Naive thymus-derived CD8-positive, alpha-beta T cell (primary cell): ENCODE measurements around the gene UCK2. TPM values are rescaled to one million over a fixed set of nuclear protein-coding genes. Genes with fewer than 3 reads are reported as not detected.

Experiments used
- ATAC-seq, 2 donors: fragments of 150-1000 bp; cut with Tn5 transposase in 1 of 2; sonication (Bioruptor Pico), chemical (Tn5 transposase) in 1 of 2; 1 replicate in 1 of 2; 2 replicates in 1 of 2; pipeline ENCODE4 v1.10.0; 2021; ENCODE audit warnings: mild to moderate bottlenecking in 2 of 2, moderate library complexity in 2 of 2
- POLR2A ChIA-PET: fragments of 350-600 bp; sonication (Branson Sonifier 250); formaldehyde crosslinking; loops from one replicate; lab custom pipeline; 2021; ENCODE audit warnings: antibody characterized with exemption; lab: Charles Lee
- DNase-seq, 10 donors: peaks; one replicate each; pipeline versions ENCODE4 v3.0.0 to v3.0.0-alpha.2; 2020 to 2022
- H3K27ac Mint-ChIP-seq, 10 donors: one replicate each; pipeline ENCODE4 v1.8.0; 2020 to 2022; ENCODE audit warnings: mild to moderate bottlenecking in 10 of 10, mixed read lengths in 10 of 10, moderate library complexity in 4 of 10, inconsistent platforms in 1 of 10
- H3K27me3 Mint-ChIP-seq, 5 donors: one replicate each; pipeline ENCODE4 v1.8.0; 2021 to 2022; ENCODE audit warnings: mixed read lengths in 5 of 5
- H3K36me3 Mint-ChIP-seq, 3 donors: one replicate each; pipeline ENCODE4 v1.8.0; 2020 to 2022; ENCODE audit warnings: mixed read lengths in 3 of 3, mild to moderate bottlenecking in 2 of 3, inconsistent platforms in 1 of 3
- H3K4me1 Mint-ChIP-seq, 4 donors: one replicate each; pipeline ENCODE4 v1.8.0; 2021 to 2022; ENCODE audit warnings: mixed read lengths in 4 of 4
- H3K4me3 Mint-ChIP-seq, 10 donors: one replicate each; pipeline ENCODE4 v1.8.0; 2020 to 2022; ENCODE audit warnings: mild to moderate bottlenecking in 10 of 10, mixed read lengths in 10 of 10, moderate library complexity in 6 of 10, inconsistent platforms in 1 of 10
- H3K9me3 Mint-ChIP-seq, 9 donors: one replicate each; pipeline ENCODE4 v1.8.0; 2020 to 2022; ENCODE audit warnings: mixed read lengths in 9 of 9, mild to moderate bottlenecking in 3 of 9, inconsistent platforms in 1 of 9, moderate library complexity in 1 of 9
- polyA plus RNA-seq, 3 donors: library from polyadenylated mRNA; unstranded; fragments of 300-500 nt; fragmentation: Illumina TruSeq; gene quantifications; one replicate each; pipeline ENCODE4 v1.2.3, GENCODE V29; 2021
- total RNA-seq, 8 experiments: library from RNA in 2 of 8; stranded (reverse) in 2 of 8; gene quantifications; one replicate each; pipeline ENCODE4 v1.2.3 and lab custom pipeline; 2021 to 2026

Gene UCK2
- total and polyA plus RNA-seq, 5 experiments from 2014 or later = 1.1 to 5.3 (median 2.3) TPM

- POLR2A ChIA-PET = no interaction called here
- Mint-ChIP-seq H3K9me3 (no peaks in the 10 kb centered on the region), H3K4me1 (peaks cover 0 to 5% (median 2%) of the 10 kb centered on the region in 4 donors), H3K36me3 (no peaks in the 10 kb centered on the region), H3K27ac (no peak overlapping the region), H3K4me3 (no peak overlapping the region), H3K27me3 (peaks cover 0 to 4% (median 0%) of the 10 kb centered on the region in 5 donors)
- ATAC-seq = no peak
- no peak for DNase-seq
Observed at GRCh38 chr1:165915932-165916348, 88.5 kb downstream of the UCK2 start.

- DNase-seq (no peak), ATAC-seq (no peak)
- POLR2A ChIA-PET = no interaction called here
- Mint-ChIP-seq H3K4me1 (peaks cover 0 to 5% (median 2%) of the 10 kb centered on the region in 4 donors), H3K27me3 (peaks cover 0 to 4% (median 0%) of the 10 kb centered on the region in 5 donors), H3K36me3 (no peaks in the 10 kb centered on the region), H3K4me3 (no peak overlapping the region), H3K9me3 (no peaks in the 10 kb centered on the region), H3K27ac (no peak overlapping the region)
Observed at GRCh38 chr1:165917166-165917565, 89.8 kb downstream of the UCK2 start.

GRCh38 chr1:165924117-165924516 lies 96.7 kb downstream of the UCK2 start:
- H3K27ac Mint-ChIP-seq = no peak overlapping the region
- H3K9me3 Mint-ChIP-seq = no peaks in the 10 kb centered on the region
- no peaks in the 10 kb centered on the region for H3K36me3 Mint-ChIP-seq
- H3K27me3 Mint-ChIP-seq = peaks cover 20 to 43% (median 26%) of the 10 kb centered on the region in 5 donors
- H3K4me3 Mint-ChIP-seq = no peak overlapping the region
- ATAC-seq = no peak
- DNase-seq = no peak
- POLR2A ChIA-PET = no interaction called here
- H3K4me1 Mint-ChIP-seq = peaks cover 0 to 4% (median 0%) of the 10 kb centered on the region in 4 donors

- POLR2A ChIA-PET = no interaction called here
- H3K9me3 Mint-ChIP-seq = no peaks in the 10 kb centered on the region
- no peak for ATAC-seq
- no peaks in the 10 kb centered on the region for H3K36me3 Mint-ChIP-seq
- no peak for DNase-seq
- no peak overlapping the region for H3K4me3 Mint-ChIP-seq
- H3K27me3 Mint-ChIP-seq = peaks cover 23 to 44% (median 24%) of the 10 kb centered on the region in 5 donors
- no peak overlapping the region for H3K27ac Mint-ChIP-seq
- peaks cover 0 to 4% (median 0%) of the 10 kb centered on the region in 4 donors for H3K4me1 Mint-ChIP-seq
Observed at GRCh38 chr1:165925498-165926079, 98.2 kb downstream of the UCK2 start.

GRCh38 chr1:165927169-165927568 lies 99.8 kb downstream of the UCK2 start:
- Mint-ChIP-seq H3K36me3 (no peaks in the 10 kb centered on the region), H3K4me1 (peaks cover 0 to 4% (median 0%) of the 10 kb centered on the region in 4 donors), H3K4me3 (no peak overlapping the region), H3K9me3 (no peaks in the 10 kb centered on the region), H3K27ac (no peak overlapping the region), H3K27me3 (peaks cover 22 to 60% (median 37%) of the 10 kb centered on the region in 5 donors)
- no peak for ATAC-seq
- DNase-seq = no peak
- POLR2A ChIA-PET = no interaction called here

- no peak overlapping the region for H3K27ac Mint-ChIP-seq
- DNase-seq (peak in 6 of 10 donors; percentile 17 to 30 (median 22)), ATAC-seq (peak in 1 of 2 donors; percentile 46)
- H3K36me3 Mint-ChIP-seq = no peaks in the 10 kb centered on the region
- H3K4me3 Mint-ChIP-seq = no peak overlapping the region
- no peaks in the 10 kb centered on the region for H3K9me3 Mint-ChIP-seq
- peaks cover 20 to 58% (median 37%) of the 10 kb centered on the region in 5 donors for H3K27me3 Mint-ChIP-seq
- POLR2A ChIA-PET = no interaction called here
- H3K4me1 Mint-ChIP-seq = peaks cover 0 to 4% (median 0%) of the 10 kb centered on the region in 4 donors
Observed at GRCh38 chr1:165928075-165928731, 100.8 kb downstream of the UCK2 start.

GRCh38 chr1:165930961-165931360 lies 103.5 kb downstream of the UCK2 start:
- Mint-ChIP-seq H3K9me3 (no peaks in the 10 kb centered on the region), H3K36me3 (no peaks in the 10 kb centered on the region), H3K27me3 (peaks cover 8 to 34% (median 32%) of the 10 kb centered on the region in 5 donors), H3K4me1 (peaks cover 0 to 4% (median 0%) of the 10 kb centered on the region in 4 donors), H3K4me3 (no peak overlapping the region), H3K27ac (no peak overlapping the region)
- DNase-seq (no peak), ATAC-seq (no peak)
- POLR2A ChIA-PET = no interaction called here

- H3K27ac Mint-ChIP-seq = no peak overlapping the region
- no peaks in the 10 kb centered on the region for H3K36me3 Mint-ChIP-seq
- POLR2A ChIA-PET = no interaction called here
- DNase-seq (no peak), ATAC-seq (no peak)
- no peak overlapping the region for H3K4me3 Mint-ChIP-seq
- H3K4me1 Mint-ChIP-seq = no peaks in the 10 kb centered on the region
- no peaks in the 10 kb centered on the region for H3K9me3 Mint-ChIP-seq
- peaks cover 1 to 24% (median 16%) of the 10 kb centered on the region in 5 donors for H3K27me3 Mint-ChIP-seq
Observed at GRCh38 chr1:165933446-165934170, 106.2 kb downstream of the UCK2 start.

GRCh38 chr1:165936542-165936941 lies 109.1 kb downstream of the UCK2 start:
- Mint-ChIP-seq H3K9me3 (no peaks in the 10 kb centered on the region), H3K27me3 (peaks cover 3 to 14% (median 6%) of the 10 kb centered on the region in 5 donors), H3K36me3 (no peaks in the 10 kb centered on the region), H3K27ac (no peak overlapping the region), H3K4me1 (no peaks in the 10 kb centered on the region), H3K4me3 (no peak overlapping the region)
- DNase-seq = no peak
- POLR2A ChIA-PET = no interaction called here
- no peak for ATAC-seq

GRCh38 chr1:165937829-165938228 lies 110.4 kb downstream of the UCK2 start:
- Mint-ChIP-seq H3K27ac (no peak overlapping the region), H3K36me3 (no peaks in the 10 kb centered on the region), H3K27me3 (peaks cover 7 to 18% (median 9%) of the 10 kb centered on the region in 5 donors), H3K4me1 (no peaks in the 10 kb centered on the region), H3K4me3 (no peak overlapping the region), H3K9me3 (no peaks in the 10 kb centered on the region)
- POLR2A ChIA-PET = no interaction called here
- ATAC-seq (no peak), DNase-seq (no peak)

- ATAC-seq (no peak), DNase-seq (no peak)
- Mint-ChIP-seq H3K27ac (no peak overlapping the region), H3K27me3 (peaks cover 5 to 17% (median 13%) of the 10 kb centered on the region in 5 donors), H3K36me3 (no peaks in the 10 kb centered on the region), H3K9me3 (no peaks in the 10 kb centered on the region), H3K4me1 (no peaks in the 10 kb centered on the region), H3K4me3 (no peak overlapping the region)
- POLR2A ChIA-PET = no interaction called here
Observed at GRCh38 chr1:165938844-165939243, 111.4 kb downstream of the UCK2 start.

GRCh38 chr1:165941531-165941930 lies 114.1 kb downstream of the UCK2 start:
- H3K27me3 Mint-ChIP-seq = peaks cover 5 to 14% (median 11%) of the 10 kb centered on the region in 5 donors
- ATAC-seq (no peak), DNase-seq (no peak)
- H3K4me1 Mint-ChIP-seq = no peaks in the 10 kb centered on the region
- H3K4me3 Mint-ChIP-seq = no peak overlapping the region
- H3K36me3 Mint-ChIP-seq = no peaks in the 10 kb centered on the region
- peak overlapping the region in 1 of 10 donors; percentile 19 for H3K27ac Mint-ChIP-seq
- H3K9me3 Mint-ChIP-seq = no peaks in the 10 kb centered on the region
- POLR2A ChIA-PET = no interaction called here

GRCh38 chr1:165942062-165942461 lies 114.6 kb downstream of the UCK2 start:
- no peak for ATAC-seq
- Mint-ChIP-seq H3K36me3 (no peaks in the 10 kb centered on the region), H3K27ac (no peak overlapping the region), H3K9me3 (no peaks in the 10 kb centered on the region), H3K27me3 (peaks cover 5 to 15% (median 11%) of the 10 kb centered on the region in 5 donors), H3K4me3 (no peak overlapping the region), H3K4me1 (no peaks in the 10 kb centered on the region)
- no peak for DNase-seq
- POLR2A ChIA-PET = no interaction called here
